ENCODE results near the gene POU2F3. TPM values are rescaled to one million over a fixed set of nuclear protein-coding genes. Genes with fewer than 3 reads are reported as not detected.

Gene POU2F3
- total RNA-seq, 2 donors from 2014 or later: 0.26 TPM; not detected in 1

DNA sequence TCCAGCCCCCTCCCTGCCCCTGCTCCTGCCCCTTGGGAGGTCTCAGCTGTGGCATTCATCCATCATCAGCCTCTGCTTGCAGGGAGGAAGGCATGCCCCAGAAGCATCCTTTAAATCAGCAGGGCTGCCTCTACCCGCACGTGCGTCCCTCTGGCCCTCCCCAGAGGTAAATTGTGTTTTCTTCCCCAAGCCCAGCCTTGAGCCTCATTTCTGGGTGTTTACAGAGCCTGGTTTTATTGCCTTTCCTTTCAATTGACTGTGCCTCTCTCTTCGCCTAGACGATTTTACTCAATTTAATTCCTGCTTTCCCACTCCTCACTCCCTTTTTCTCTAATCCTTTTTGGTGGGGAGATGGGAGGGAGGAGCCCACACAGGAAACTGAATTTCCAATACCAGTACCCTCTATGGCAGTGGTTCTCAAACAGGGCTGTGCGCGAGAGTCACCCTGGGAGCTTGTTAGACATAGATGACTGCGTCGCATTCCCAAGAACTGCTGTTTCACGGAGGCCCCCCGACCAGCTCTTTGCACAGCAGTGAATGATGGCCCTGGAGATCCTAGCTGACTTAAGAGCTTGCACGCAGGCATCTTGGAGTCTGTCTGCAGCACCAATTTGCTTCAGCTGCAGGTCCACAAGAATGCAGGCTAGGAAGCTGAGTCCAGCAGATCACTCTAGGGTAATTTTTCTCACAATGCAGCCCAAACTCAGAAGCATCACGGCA, 44.2 kb upstream of the POU2F3 start:
- intact Hi-C loops (cut with DNase I): no loop called here
- no peaks in the 10 kb centered on the region for H3K27me3 ChIP-seq
- no peak overlapping the region for H3K27ac ChIP-seq
- H3K36me3 ChIP-seq (replicated peaks in 1 of 2; ENCODE audit: insufficient read depth in 1 of 2, low read depth in 2 of 2): no peaks in the 10 kb centered on the region
- no peak overlapping the region for H3K4me3 ChIP-seq
- H3K9me3 ChIP-seq: no peaks in the 10 kb centered on the region
- DNase-seq (no peak), ATAC-seq (no peak)
- no peak for TF ChIP-seq POLR2A (IDR thresholded peaks at IDR 0.05)
- TF ChIP-seq, protein P1, sequence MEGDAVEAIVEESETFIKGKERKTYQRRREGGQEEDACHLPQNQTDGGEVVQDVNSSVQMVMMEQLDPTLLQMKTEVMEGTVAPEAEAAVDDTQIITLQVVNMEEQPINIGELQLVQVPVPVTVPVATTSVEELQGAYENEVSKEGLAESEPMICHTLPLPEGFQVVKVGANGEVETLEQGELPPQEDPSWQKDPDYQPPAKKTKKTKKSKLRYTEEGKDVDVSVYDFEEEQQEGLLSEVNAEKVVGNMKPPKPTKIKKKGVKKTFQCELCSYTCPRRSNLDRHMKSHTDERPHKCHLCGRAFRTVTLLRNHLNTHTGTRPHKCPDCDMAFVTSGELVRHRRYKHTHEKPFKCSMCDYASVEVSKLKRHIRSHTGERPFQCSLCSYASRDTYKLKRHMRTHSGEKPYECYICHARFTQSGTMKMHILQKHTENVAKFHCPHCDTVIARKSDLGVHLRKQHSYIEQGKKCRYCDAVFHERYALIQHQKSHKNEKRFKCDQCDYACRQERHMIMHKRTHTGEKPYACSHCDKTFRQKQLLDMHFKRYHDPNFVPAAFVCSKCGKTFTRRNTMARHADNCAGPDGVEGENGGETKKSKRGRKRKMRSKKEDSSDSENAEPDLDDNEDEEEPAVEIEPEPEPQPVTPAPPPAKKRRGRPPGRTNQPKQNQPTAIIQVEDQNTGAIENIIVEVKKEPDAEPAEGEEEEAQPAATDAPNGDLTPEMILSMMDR (IDR thresholded peaks at IDR 0.05): no peak
- WGBS, 2 donors: 82 to 85% methylated on average over 13 of the region's 13 CpGs
- H3K4me1 ChIP-seq: peaks cover 14% of the 10 kb centered on the region

DNA sequence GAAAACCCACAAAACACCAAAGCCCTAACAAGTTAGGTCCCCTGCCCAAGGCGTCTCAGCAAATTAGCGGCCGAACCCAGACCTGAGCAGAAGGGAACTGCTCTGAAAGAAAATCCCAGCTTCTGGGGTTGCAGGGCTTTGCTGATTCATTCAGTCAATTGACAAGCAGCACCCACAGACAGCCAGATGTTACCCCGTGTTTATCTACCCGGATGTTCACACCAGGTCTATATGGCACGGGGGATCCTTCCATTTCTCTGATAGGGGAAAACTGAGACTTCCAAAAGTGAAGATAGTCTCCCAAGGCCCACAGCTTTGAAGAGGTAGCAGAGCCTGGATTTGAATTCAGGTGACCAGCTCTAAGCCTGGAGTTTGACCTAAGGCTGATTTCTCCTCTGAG, 43.1 kb upstream of the POU2F3 start:
- WGBS, 2 donors: 67 to 83% methylated on average over 6 of the region's 6 CpGs
- DNase-seq (no peak), ATAC-seq (no peak)
- TF ChIP-seq POLR2A (IDR thresholded peaks at IDR 0.05): no peak
- TF ChIP-seq, protein P1 (IDR thresholded peaks at IDR 0.05): no peak
- Histone ChIP-seq H3K27ac (no peak overlapping the region), H3K4me1 (peaks cover 14% of the 10 kb centered on the region), H3K27me3 (no peaks in the 10 kb centered on the region), H3K9me3 (no peaks in the 10 kb centered on the region), H3K36me3 (replicated peaks in 1 of 2; ENCODE audit: insufficient read depth in 1 of 2, low read depth in 2 of 2) (no peaks in the 10 kb centered on the region), H3K4me3 (no peak overlapping the region)
- intact Hi-C loops (cut with DNase I): no loop called here

DNA sequence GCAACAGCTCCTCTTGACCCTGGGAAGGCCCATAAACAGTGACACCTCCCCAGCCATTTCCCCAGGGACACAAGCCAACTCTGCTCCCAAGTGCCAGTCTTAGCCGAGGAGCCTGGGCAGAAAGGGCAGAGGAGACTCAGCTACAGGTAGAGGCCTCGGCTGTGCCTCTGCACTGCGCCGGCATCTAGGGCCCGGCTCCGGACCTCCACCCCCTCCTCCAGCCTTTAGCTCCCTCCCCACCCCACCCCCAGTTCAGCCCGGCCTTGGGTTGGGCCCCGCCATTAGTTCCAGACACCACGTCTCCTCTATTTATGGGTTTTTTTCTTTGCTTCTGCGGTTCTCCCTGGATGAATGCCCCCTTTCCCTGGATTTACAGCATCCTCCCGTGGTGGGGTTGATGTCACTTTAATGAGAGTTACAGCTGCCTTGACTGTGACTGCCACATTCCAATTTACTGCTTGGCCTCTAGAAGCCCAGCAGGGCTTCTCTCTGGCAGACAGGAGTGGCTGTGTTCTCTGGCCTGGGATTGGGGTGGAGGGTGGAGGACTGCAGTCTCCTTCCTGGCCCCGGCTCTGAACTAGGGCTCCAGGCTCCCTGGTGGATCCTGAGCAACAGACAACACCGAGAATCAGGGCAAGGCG, 42.6 kb upstream of the POU2F3 start:
- no peaks in the 10 kb centered on the region for H3K36me3 ChIP-seq (replicated peaks in 1 of 2; ENCODE audit: insufficient read depth in 1 of 2, low read depth in 2 of 2)
- H3K4me3 ChIP-seq: no peak overlapping the region
- TF ChIP-seq POLR2A (IDR thresholded peaks at IDR 0.05): no peak
- TF ChIP-seq, protein P1 (IDR thresholded peaks at IDR 0.05): no peak
- ATAC-seq (no peak), DNase-seq (no peak)
- no peaks in the 10 kb centered on the region for H3K9me3 ChIP-seq
- peaks cover 13% of the 10 kb centered on the region for H3K4me1 ChIP-seq
- WGBS, 2 donors: 74 to 82% methylated on average over 13 to 14 of the region's 14 CpGs
- no peak overlapping the region for H3K27ac ChIP-seq
- intact Hi-C loops (cut with DNase I): no loop called here
- H3K27me3 ChIP-seq: no peaks in the 10 kb centered on the region

DNA sequence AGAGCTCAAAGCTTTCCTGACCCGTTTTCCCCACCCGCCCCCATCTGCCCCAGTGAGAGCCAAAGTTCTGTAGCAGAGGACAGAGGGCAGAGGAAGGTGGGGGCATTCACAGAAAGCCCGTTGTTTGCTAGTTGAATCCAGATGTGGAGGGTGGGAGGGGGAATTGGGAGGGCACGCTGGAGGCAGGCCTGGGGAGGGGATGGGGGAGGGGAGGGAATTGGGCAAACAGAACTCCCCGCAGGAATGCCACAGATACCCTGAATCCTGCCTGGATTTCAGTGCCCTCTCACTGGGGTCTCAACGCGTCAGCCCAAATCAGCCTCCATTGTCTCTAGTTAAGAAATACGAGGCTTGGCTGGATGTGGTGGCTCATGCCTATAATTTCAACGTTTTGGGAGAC, 42.0 kb upstream of the POU2F3 start:
- no peak overlapping the region for H3K27ac ChIP-seq
- no peak overlapping the region for H3K4me3 ChIP-seq
- no peaks in the 10 kb centered on the region for H3K27me3 ChIP-seq
- WGBS, 2 donors: 79 to 92% methylated on average over 7 to 9 of the region's 9 CpGs
- ATAC-seq: no peak
- intact Hi-C loops (cut with DNase I): no loop called here
- no peak for TF ChIP-seq POLR2A (IDR thresholded peaks at IDR 0.05)
- TF ChIP-seq, protein P1 (IDR thresholded peaks at IDR 0.05): no peak
- H3K36me3 ChIP-seq (replicated peaks in 1 of 2; ENCODE audit: insufficient read depth in 1 of 2, low read depth in 2 of 2): no peaks in the 10 kb centered on the region
- peaks cover 7% of the 10 kb centered on the region for H3K4me1 ChIP-seq
- H3K9me3 ChIP-seq: no peaks in the 10 kb centered on the region
- no peak for DNase-seq

DNA sequence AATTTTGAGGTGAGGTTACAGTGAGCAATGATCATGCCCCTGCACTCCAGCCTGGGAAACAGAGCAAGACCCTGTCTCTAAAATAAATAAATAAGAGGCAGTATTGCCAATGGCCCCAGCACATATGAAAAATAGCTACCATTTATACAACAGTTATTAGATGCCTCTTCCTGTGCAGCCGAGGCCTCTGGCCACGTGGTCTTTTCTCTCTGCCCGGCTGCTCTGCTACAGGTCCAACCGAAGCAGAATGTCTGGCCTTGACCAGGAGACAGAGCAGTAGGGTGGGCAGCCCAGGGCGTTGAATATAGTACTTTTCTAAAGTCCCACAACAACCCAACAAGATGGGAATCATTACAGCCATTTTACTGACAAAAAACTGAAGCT, 41.5 kb upstream of the POU2F3 start:
- intact Hi-C loops (cut with DNase I): no loop called here
- no peak for TF ChIP-seq POLR2A (IDR thresholded peaks at IDR 0.05)
- TF ChIP-seq, protein P1 (IDR thresholded peaks at IDR 0.05): no peak
- Histone ChIP-seq H3K9me3 (no peaks in the 10 kb centered on the region), H3K27me3 (no peaks in the 10 kb centered on the region), H3K27ac (no peak overlapping the region), H3K4me3 (no peak overlapping the region), H3K36me3 (replicated peaks in 1 of 2; ENCODE audit: insufficient read depth in 1 of 2, low read depth in 2 of 2) (no peaks in the 10 kb centered on the region), H3K4me1 (peaks cover 3% of the 10 kb centered on the region)
- 64 to 83% methylated on average over 5 of the region's 5 CpGs for WGBS, 2 donors
- no peak for DNase-seq
- ATAC-seq: no peak

Measured in body of pancreas (tissue), 4 donors.